Subcutaneous abdominal adipose tissue (tissue), 5 donors: ENCODE results near the gene PTBP1.

ENCODE experiments used
- H3K27ac ChIP-seq: one replicate; pipeline ENCODE4 v1.7.0; 2013; ENCODE audit warnings: low read depth, mild to moderate bottlenecking, inconsistent platforms, low read length, moderate library complexity
- H3K27me3 ChIP-seq, 5 donors: one replicate each; pipeline ENCODE4 v1.7.0; 2013; ENCODE audit warnings: low read length in 5 of 5, inconsistent platforms in 1 of 5; ENCODE audit not compliant: control insufficient read depth in 5 of 5, insufficient read depth in 4 of 5
- H3K36me3 ChIP-seq, 5 donors: one replicate each; pipeline ENCODE4 v1.7.0; 2013; ENCODE audit warnings: low read length in 5 of 5; ENCODE audit not compliant: control insufficient read depth in 5 of 5, insufficient read depth in 5 of 5
- H3K4me1 ChIP-seq, 5 donors: one replicate each; pipeline ENCODE4 v1.7.0; 2013; ENCODE audit warnings: low read length in 5 of 5, mild to moderate bottlenecking in 3 of 5, moderate library complexity in 1 of 5; ENCODE audit not compliant: control insufficient read depth in 5 of 5, insufficient read depth in 5 of 5
- H3K4me3 ChIP-seq, 5 donors: one replicate each; pipeline ENCODE4 v1.7.0; 2013; ENCODE audit warnings: low read length in 5 of 5, low read depth in 1 of 5
- H3K9ac ChIP-seq, 5 donors: one replicate each; pipeline ENCODE4 v1.7.0; 2013; ENCODE audit warnings: low read length in 5 of 5, mild to moderate bottlenecking in 4 of 5, moderate library complexity in 3 of 5
- H3K9me3 ChIP-seq, 5 donors: one replicate each; pipeline ENCODE4 v1.7.0; 2013; ENCODE audit warnings: low read length in 5 of 5; ENCODE audit not compliant: control insufficient read depth in 5 of 5
- donor health status: healthy.
- donor health status: healthy.
- donor health status: healthy.
- donor health status: healthy.
- donor health status: healthy.

PTBP1 gene

DNA sequence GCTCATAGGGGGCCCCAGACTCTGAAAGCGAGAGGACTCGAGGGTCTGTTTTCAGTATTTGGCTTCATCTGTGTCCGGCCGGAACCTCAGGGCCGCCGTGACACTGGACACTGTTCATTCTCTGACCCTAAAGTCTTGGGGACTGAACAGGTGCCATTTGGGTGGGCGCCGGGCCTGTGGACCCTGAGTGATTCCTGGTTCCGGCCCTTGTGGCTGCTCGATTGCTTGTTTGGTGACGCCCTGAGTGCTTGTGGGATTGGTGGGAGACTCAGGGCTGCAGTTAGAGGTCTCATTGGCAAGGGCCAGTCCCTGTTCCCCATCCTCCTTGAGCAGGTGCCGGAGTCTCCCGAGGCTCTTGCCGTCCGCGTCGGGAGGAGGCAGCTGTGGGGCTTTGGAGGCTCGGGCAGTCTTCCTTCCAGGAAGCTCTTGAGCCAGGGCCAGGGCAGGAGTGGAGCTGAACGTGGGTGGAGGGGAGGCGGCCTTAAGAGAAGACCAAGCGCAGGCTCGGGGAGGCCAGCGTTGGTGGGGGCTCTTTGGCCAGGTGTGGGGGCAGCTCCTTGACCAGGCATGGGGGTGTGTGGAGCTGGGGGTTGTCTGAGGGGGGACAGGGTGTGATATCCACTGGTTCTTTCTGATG is 4.7 kb downstream of the PTBP1 start:
- no peaks in the 10 kb centered on the region for H3K9me3 ChIP-seq
- H3K9ac ChIP-seq = no peak overlapping the region
- H3K4me3 ChIP-seq = peak overlapping the region; percentile 27 to 57 (median 32)
- peaks cover 0 to 62% (median 47%) of the 10 kb centered on the region in 5 donors for H3K36me3 ChIP-seq
- H3K27me3 ChIP-seq = no peaks in the 10 kb centered on the region
- peaks cover 18 to 64% (median 56%) of the 10 kb centered on the region in 5 donors for H3K4me1 ChIP-seq
- H3K27ac ChIP-seq = peak overlapping the region; percentile 54

DNA sequence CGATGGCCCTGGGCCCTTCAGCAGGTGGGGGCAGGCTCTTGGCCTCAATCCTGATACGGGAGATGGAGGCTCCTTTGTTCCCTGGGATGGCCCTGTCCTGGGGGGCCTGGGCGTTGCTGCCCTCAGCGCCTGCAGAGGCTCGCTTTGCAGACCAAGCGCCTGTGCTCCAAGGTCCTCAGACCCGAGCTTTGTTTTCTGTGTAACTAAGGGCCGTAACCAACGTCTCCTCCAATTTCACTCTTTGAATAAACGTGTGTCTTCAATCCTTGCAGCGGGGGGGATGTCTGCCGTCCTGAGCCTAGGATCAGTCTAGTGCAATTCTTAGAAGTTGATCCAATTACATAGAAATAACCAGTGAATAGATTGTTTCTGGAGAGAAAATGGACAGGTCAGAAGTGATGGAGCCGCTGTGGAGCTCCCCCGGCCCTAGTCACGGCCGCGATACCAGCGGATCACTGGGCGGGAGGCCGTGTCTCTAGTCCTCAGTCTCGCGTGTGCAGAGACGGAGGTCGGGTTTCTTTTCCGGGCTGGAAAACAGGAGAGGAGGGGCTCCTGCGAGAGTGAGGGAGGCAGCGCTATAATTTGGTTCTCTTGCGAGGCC is 5.3 kb downstream of the PTBP1 start:
- H3K9me3 ChIP-seq = no peaks in the 10 kb centered on the region
- peaks cover 18 to 64% (median 56%) of the 10 kb centered on the region in 5 donors for H3K4me1 ChIP-seq
- peaks cover 0 to 68% (median 53%) of the 10 kb centered on the region in 5 donors for H3K36me3 ChIP-seq
- H3K9ac ChIP-seq = no peak overlapping the region
- H3K4me3 ChIP-seq = peak overlapping the region in 2 of 5 donors; percentile 32 to 57
- no peaks in the 10 kb centered on the region for H3K27me3 ChIP-seq
- peak overlapping the region; percentile 54 for H3K27ac ChIP-seq

DNA sequence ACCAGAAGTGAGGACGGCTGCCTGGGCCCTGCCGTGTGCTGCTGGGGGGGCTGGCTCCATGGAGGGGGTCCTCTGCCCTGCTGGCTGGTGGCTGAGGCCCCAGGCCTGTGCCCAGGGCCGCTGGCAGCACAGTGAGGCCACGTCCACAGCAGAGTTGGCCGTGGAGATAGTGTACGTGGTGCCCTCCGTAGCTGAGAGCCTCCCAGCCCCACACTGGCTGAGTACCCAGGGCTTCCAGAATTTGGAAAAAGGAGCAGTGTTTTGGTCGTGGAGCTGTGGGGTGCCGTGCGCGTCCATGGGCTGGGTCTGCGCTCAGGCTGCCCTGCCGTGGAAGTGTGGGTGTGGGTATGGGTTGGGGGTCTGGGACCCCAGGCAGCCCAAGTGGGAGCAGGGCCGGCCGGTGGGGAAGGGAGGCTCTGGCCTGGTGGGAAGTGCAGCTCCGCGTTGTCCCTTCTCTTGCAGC is 5.9 kb downstream of the PTBP1 start:
- Histone ChIP-seq H3K4me3 (peak overlapping the region in 2 of 5 donors; percentile 32 to 57), H3K36me3 (peaks cover 0 to 73% (median 58%) of the 10 kb centered on the region in 5 donors), H3K27me3 (no peaks in the 10 kb centered on the region), H3K27ac (peak overlapping the region; percentile 54), H3K9me3 (no peaks in the 10 kb centered on the region), H3K4me1 (peaks cover 18 to 64% (median 56%) of the 10 kb centered on the region in 5 donors), H3K9ac (no peak overlapping the region)

DNA sequence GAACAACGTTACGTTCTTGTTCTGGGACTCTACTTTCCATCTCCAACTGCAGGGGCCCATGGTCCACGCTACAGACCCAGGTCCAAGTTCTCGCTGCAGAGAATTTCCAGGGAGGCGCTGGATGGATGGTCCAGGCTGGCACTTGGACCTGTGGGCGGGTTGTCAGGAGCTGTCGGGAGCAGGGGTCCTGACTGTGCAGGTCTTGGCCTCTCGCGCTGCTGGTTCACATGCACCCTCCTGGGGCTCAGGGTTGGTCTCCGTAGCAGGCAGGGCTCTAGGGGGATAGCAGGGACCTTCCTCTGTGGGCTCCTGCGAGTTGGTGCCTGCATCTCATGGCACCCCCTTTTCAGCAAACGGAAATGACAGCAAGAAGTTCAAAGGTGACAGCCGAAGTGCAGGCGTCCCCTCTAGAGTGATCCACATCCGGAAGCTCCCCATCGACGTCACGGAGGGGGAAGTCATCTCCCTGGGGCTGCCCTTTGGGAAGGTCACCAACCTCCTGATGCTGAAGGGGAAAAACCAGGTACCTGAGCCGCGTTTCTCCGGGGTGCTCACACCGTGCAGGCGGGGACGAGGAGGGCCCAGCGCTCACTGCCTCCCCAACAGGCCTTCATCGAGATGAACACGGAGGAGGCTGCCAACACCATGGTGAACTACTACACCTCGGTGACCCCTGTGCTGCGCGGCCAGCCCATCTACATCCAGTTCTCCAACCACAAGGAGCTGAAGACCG is 6.6 kb downstream of the PTBP1 start:
- Histone ChIP-seq H3K27ac (no peak overlapping the region), H3K4me3 (no peak overlapping the region), H3K36me3 (peaks cover 0 to 80% (median 66%) of the 10 kb centered on the region in 5 donors), H3K27me3 (no peaks in the 10 kb centered on the region), H3K9me3 (no peaks in the 10 kb centered on the region), H3K9ac (no peak overlapping the region), H3K4me1 (peaks cover 18 to 57% (median 50%) of the 10 kb centered on the region in 5 donors)

DNA sequence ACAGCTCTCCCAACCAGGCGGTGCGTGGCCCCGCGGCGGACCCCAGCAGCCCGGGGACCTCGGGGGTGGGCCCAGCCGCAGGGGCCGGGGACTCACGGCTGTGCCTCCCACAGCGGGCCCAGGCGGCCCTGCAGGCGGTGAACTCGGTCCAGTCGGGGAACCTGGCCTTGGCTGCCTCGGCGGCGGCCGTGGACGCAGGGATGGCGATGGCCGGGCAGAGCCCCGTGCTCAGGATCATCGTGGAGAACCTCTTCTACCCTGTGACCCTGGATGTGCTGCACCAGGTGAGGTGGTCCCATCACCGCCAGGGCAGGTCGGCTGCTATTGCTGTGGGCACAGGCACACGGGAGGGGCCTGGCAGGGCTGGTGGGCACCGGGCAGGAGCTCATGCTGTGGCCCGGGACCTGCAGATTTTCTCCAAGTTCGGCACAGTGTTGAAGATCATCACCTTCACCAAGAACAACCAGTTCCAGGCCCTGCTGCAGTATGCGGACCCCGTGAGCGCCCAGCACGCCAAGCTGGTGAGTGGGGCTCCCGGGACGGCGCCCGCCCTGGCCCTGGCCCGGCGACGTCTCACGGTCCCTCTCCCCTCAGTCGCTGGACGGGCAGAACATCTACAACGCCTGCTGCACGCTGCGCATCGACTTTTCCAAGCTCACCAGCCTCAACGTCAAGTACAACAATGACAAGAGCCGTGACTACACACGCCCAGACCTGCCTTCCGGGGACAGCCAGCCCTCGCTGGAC is 7.3 kb downstream of the PTBP1 start:
- Histone ChIP-seq H3K4me1 (peaks cover 16 to 49% (median 43%) of the 10 kb centered on the region in 5 donors), H3K27ac (no peak overlapping the region)

DNA sequence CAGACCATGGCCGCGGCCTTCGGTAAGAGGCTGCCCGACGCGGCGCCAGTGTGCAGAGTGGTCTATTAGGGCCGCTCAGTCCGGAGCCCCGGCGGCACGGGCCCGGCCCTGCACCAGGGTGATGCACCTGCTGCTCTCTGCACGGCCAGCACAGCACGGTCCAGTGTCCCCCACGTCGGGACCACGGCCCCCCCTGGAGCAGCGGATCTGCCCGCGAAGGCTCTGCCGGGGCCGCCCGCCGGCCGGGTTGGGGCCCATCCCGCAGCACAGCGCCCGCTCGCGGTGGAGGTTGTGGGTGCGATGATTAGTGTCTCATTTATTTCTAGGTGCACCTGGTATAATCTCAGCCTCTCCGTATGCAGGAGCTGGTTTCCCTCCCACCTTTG is 7.9 kb downstream of the PTBP1 start:
- Histone ChIP-seq H3K9me3 (no peaks in the 10 kb centered on the region), H3K36me3 (peaks cover 0 to 87% (median 72%) of the 10 kb centered on the region in 5 donors), H3K27me3 (no peaks in the 10 kb centered on the region), H3K4me1 (peaks cover 13 to 44% (median 37%) of the 10 kb centered on the region in 5 donors), H3K27ac (no peak overlapping the region), H3K4me3 (no peak overlapping the region), H3K9ac (no peak overlapping the region)

More for the DNA sequence above, 7.3 kb downstream of the PTBP1 start:
- Histone ChIP-seq H3K9ac (no peak overlapping the region), H3K36me3 (peaks cover 0 to 83% (median 67%) of the 10 kb centered on the region in 5 donors), H3K27me3 (no peaks in the 10 kb centered on the region), H3K9me3 (no peaks in the 10 kb centered on the region), H3K4me3 (no peak overlapping the region)

DNA sequence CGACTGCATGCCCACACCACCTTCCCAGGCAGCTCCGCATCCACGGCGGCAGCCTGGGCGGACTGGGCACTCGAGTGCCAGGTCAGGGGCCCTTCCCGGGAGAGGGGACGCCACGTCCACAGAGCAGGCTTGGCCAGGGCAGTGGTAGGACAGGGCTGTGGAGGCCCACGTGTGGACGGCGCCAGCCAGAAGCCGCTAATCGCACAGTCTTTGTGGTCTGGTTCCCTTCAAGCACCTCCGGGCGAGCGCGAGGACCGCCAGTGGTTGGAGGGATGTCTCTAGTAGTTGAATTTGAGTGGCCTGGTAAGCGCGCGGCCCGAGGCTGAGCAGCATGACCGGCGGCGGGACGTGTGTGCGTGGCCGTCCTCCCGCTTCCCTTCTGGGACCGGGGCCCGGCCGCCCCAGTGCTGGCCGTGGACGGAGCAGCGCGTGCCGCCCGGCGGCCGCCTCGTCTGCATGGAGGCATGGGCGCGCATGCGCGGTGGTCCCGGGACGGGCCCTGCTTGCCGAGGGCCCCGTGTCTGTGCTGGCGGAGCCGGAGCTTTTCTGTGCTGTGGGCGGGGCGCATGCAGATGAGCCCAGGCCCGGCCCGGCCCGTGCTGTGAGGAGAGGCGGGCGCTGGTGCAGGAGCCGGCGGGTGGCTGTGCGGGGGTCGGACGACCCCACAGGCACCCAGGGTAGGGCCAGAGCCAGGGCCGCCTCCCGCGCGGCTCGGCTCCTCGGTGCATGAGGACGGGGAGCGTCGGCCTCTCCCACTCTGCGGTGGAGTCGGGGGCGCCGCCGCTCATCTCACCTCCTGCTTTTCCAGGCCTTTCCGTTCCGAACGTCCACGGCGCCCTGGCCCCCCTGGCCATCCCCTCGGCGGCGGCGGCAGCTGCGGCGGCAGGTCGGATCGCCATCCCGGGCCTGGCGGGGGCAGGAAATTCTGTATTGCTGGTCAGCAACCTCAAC is 8.6 kb downstream of the PTBP1 start:
- no peaks in the 10 kb centered on the region for H3K9me3 ChIP-seq
- H3K27me3 ChIP-seq = no peaks in the 10 kb centered on the region
- peaks cover 0 to 88% (median 76%) of the 10 kb centered on the region in 5 donors for H3K36me3 ChIP-seq
- no peak overlapping the region for H3K27ac ChIP-seq
- peaks cover 6 to 37% (median 30%) of the 10 kb centered on the region in 5 donors for H3K4me1 ChIP-seq
- H3K4me3 ChIP-seq = no peak overlapping the region
- no peak overlapping the region for H3K9ac ChIP-seq

DNA sequence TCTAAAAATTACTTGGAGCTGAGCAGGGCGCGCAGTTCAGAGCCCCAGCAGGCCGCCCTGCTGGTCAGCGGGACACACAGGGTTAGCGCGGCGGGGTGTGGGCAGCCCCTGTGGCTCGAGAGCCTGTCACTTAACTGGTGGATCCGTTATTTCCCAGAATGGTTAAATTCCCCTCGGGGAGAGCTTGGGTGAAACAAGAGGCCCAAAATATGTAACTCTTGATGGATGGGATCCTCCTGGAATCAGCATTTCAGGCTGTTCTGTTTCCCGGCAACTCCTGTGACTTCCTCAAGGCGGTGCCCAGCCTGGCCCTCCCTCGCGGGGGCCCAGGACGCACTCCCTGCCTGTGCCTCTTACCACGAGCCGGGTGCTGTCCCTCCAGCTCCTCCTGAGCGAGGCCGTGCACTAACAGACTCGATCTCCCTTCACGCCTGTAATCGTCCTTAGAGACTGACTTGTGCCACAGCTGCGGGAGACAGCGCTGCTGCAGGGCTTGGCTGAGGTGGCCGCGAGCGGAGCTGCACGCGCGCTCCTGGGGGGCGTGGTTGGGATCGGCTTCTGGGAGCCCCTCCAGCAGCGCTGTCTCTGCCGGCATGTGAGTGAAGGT is 9.7 kb downstream of the PTBP1 start:
- Histone ChIP-seq H3K9me3 (no peaks in the 10 kb centered on the region), H3K27me3 (no peaks in the 10 kb centered on the region), H3K4me3 (no peak overlapping the region), H3K4me1 (peaks cover 0 to 26% (median 20%) of the 10 kb centered on the region in 5 donors), H3K27ac (no peak overlapping the region), H3K36me3 (peaks cover 0 to 94% (median 86%) of the 10 kb centered on the region in 5 donors), H3K9ac (no peak overlapping the region)
